Liver (tissue), 9 donors: Measurements from ENCODE around the gene SLC16A7. TPM values are rescaled to one million over a fixed set of nuclear protein-coding genes. Genes with fewer than 3 reads are reported as not detected.

Experiments used
- DNase-seq: peaks from one replicate; pipeline ENCODE4 v3.0.0-alpha.2; 2017; ENCODE audit warnings: low spot score
- H3K27ac ChIP-seq, 2 donors: one replicate each; pipeline ENCODE4 v1.7.0; 2013; ENCODE audit warnings: inconsistent platforms in 2 of 2, low read length in 2 of 2, control low read depth in 1 of 2, low read depth in 1 of 2, mild to moderate bottlenecking in 1 of 2
- H3K27me3 ChIP-seq, 4 donors: one replicate each; pipeline versions ENCODE4 v1.6.1 to v1.7.0; 2013; ENCODE audit warnings: low read length in 3 of 4, inconsistent platforms in 1 of 4, mild to moderate bottlenecking in 1 of 4, moderate library complexity in 1 of 4; ENCODE audit not compliant: control insufficient read depth in 4 of 4, insufficient read depth in 4 of 4
- H3K36me3 ChIP-seq, 4 donors: one replicate each; pipeline versions ENCODE4 v1.6.1 to v1.7.0; 2013; ENCODE audit warnings: low read length in 3 of 4, mild to moderate bottlenecking in 3 of 4, low read depth in 1 of 4, moderate library complexity in 1 of 4; ENCODE audit not compliant: control insufficient read depth in 4 of 4, insufficient read depth in 3 of 4
- H3K4me1 ChIP-seq, 4 donors: one replicate each; pipeline versions ENCODE4 v1.6.1 to v1.7.0; 2013; ENCODE audit warnings: low read length in 3 of 4, mild to moderate bottlenecking in 3 of 4, moderate library complexity in 1 of 4; ENCODE audit not compliant: control insufficient read depth in 4 of 4, insufficient read depth in 4 of 4
- H3K4me3 ChIP-seq, 3 donors: one replicate each; pipeline versions ENCODE4 v1.6.1 to v1.7.0; 2013; ENCODE audit warnings: low read length in 3 of 3, control low read depth in 1 of 3, low read depth in 1 of 3, mild to moderate bottlenecking in 1 of 3
- H3K9ac ChIP-seq, 2 donors: one replicate each; pipeline ENCODE4 v1.7.0; 2013; ENCODE audit warnings: low read length in 2 of 2, mild to moderate bottlenecking in 2 of 2, moderate library complexity in 2 of 2, control low read depth in 1 of 2, low read depth in 1 of 2
- H3K9me3 ChIP-seq, 4 donors: one replicate each; pipeline versions ENCODE4 v1.6.1 to v1.7.0; 2013; ENCODE audit warnings: low read length in 3 of 4; ENCODE audit not compliant: control insufficient read depth in 4 of 4
- ATF3 ChIP-seq: IDR thresholded peaks from 2 replicates; pipeline ENCODE4 v1.6.1; 2016; ENCODE audit warnings: antibody characterized with exemption
- CTCF ChIP-seq: fragments of 150-350 bp; IDR thresholded peaks from 2 replicates; pipeline ENCODE4 v1.5.1; 2017; ENCODE audit warnings: improper control_type of control experiment, low read depth, low read length; ENCODE audit not compliant: missing input control
- FOXA1 ChIP-seq: IDR thresholded peaks from 2 replicates; pipeline ENCODE4 v1.6.1; 2016; ENCODE audit warnings: antibody characterized with exemption
- FOXA2 ChIP-seq: IDR thresholded peaks from 2 replicates; pipeline ENCODE4 v1.6.1; 2016; ENCODE audit warnings: antibody characterized with exemption
- GABPA ChIP-seq, 2 donors: IDR thresholded peaks in 1 of 2; conservative IDR thresholded peaks in 1 of 2; 2 replicates each; pipeline ENCODE4 v1.6.1; 2016; ENCODE audit warnings: antibody characterized with exemption in 2 of 2, mild to moderate bottlenecking in 1 of 2, moderate library complexity in 1 of 2
- HNF4A ChIP-seq, 2 donors: conservative IDR thresholded peaks; 2 replicates each; pipeline ENCODE4 v1.6.1; 2016; ENCODE audit warnings: antibody characterized with exemption in 2 of 2, mild to moderate bottlenecking in 2 of 2
- HNF4G ChIP-seq: IDR thresholded peaks from 2 replicates; pipeline ENCODE4 v1.6.1; 2016; ENCODE audit warnings: antibody characterized with exemption
- JUND ChIP-seq, 2 donors: IDR thresholded peaks; 2 replicates each; pipeline ENCODE4 v1.6.1; 2016; ENCODE audit warnings: antibody characterized with exemption in 2 of 2
- MAX ChIP-seq: IDR thresholded peaks from 2 replicates; pipeline ENCODE4 v1.6.1; 2016; ENCODE audit warnings: antibody characterized with exemption
- NR2F2 ChIP-seq: IDR thresholded peaks from 2 replicates; pipeline ENCODE4 v1.6.1; 2016; ENCODE audit warnings: antibody characterized with exemption
- RAD21 ChIP-seq, 2 donors: IDR thresholded peaks; 2 replicates each; pipeline ENCODE4 v1.6.1; 2016; ENCODE audit warnings: antibody characterized with exemption in 2 of 2, mild to moderate bottlenecking in 2 of 2
- REST ChIP-seq: IDR thresholded peaks from 2 replicates; pipeline ENCODE4 v1.6.1; 2016; ENCODE audit warnings: antibody characterized with exemption, mild to moderate bottlenecking
- RXRA ChIP-seq, 2 donors: IDR thresholded peaks; 2 replicates each; pipeline ENCODE4 v1.6.1; 2017 to 2018; ENCODE audit warnings: antibody characterized with exemption in 2 of 2, mild to moderate bottlenecking in 1 of 2
- SP1 ChIP-seq: IDR thresholded peaks from 2 replicates; pipeline ENCODE4 v1.6.1; 2018; ENCODE audit warnings: antibody characterized with exemption, mild to moderate bottlenecking
- TAF1 ChIP-seq: conservative IDR thresholded peaks from 2 replicates; pipeline ENCODE4 v1.6.1; 2016; ENCODE audit warnings: antibody characterized with exemption, mild to moderate bottlenecking
- YY1 ChIP-seq: IDR thresholded peaks from 2 replicates; pipeline ENCODE4 v1.6.1; 2016; ENCODE audit warnings: antibody characterized with exemption, mild to moderate bottlenecking
- ZBTB33 ChIP-seq: IDR thresholded peaks from 2 replicates; pipeline ENCODE4 v1.6.1; 2016; ENCODE audit warnings: antibody characterized with exemption
- polyA plus RNA-seq, 2 donors: library from polyadenylated mRNA; stranded (reverse) in 1 of 2; unstranded in 1 of 2; fragments of 200-250 nt in 1 of 2; fragments of >200 nt in 1 of 2; fragmentation: Nextera tagmentation in 1 of 2; extraction: Ambion mirVana in 1 of 2; gene quantifications; one replicate each; pipeline versions ENCODE4 v1.2.1 to v1.2.3, GENCODE V29; 2013 to 2015
- total RNA-seq, 2 donors: library from RNA; depleted of rRNA; stranded (reverse); fragments of >200 nt; gene quantifications; one replicate each; pipeline ENCODE4 v1.2.3, GENCODE V29; 2014
- donor health status: healthy.
- donor health status: healthy.
- donor health status: healthy.
- donor health status: healthy.
- donor health status: healthy.

Gene SLC16A7
- total and polyA plus RNA-seq, 4 donors, result 3.0 to 24.0 (median 12.1) TPM

- no peak for TF ChIP-seq REST
- TF ChIP-seq SP1, result no peak
- TF ChIP-seq RAD21 (IDR thresholded peaks at IDR 0.05), result no peak
- no peak for TF ChIP-seq RXRA (IDR thresholded peaks at IDR 0.05)
Observed at GRCh38 chr12:59761542-59761941, 165.7 kb downstream of the SLC16A7 start (continued).

GRCh38 chr12:59763835-59764234 is 168.0 kb downstream of the SLC16A7 start:
- Histone ChIP-seq H3K27ac (no peak overlapping the region), H3K4me3 (no peak overlapping the region), H3K36me3 (no peaks in the 10 kb centered on the region), H3K9ac (no peak overlapping the region), H3K4me1 (no peaks in the 10 kb centered on the region), H3K9me3 (peaks cover 0 to 2% (median 0%) of the 10 kb centered on the region in 4 donors), H3K27me3 (no peaks in the 10 kb centered on the region)
- TF ChIP-seq FOXA2 (no peak), ATF3 (no peak), HNF4G (no peak), NR2F2 (no peak), GABPA (IDR thresholded peaks at IDR 0.05 in 1 of 2, conservative IDR thresholded peaks at IDR 0.05 in 1 of 2) (no peak), YY1 (no peak), SP1 (no peak), TAF1 (no peak), JUND (IDR thresholded peaks at IDR 0.05) (no peak), REST (no peak), FOXA1 (no peak), RXRA (IDR thresholded peaks at IDR 0.05) (no peak), HNF4A (conservative IDR thresholded peaks at IDR 0.05) (no peak), CTCF (no peak), ZBTB33 (no peak), MAX (no peak)
- DNase-seq, result no peak
